Measurements from ENCODE around the gene MSX2.

- TF ChIP-seq CTCF (IDR thresholded peaks at IDR 0.05; ENCODE audit: low read length) (no peak), EZH2 (IDR thresholded peaks at IDR 0.05; ENCODE audit: borderline replicate concordance, low read length) (no peak)
Observed at GRCh38 chr5:174764309-174764708, 39.9 kb downstream of the MSX2 start.

All from OCI-LY1 (cell line).